Measurements from ENCODE around the gene DCAF4L1.
A peak's percentile ranks its signal among the peaks of the same experiment; 100 is the strongest.

The DCAF4L1 gene

GRCh38 chr4:41976775-41977516 lies 4.6 kb upstream of the DCAF4L1 start:
- DNase-seq, result no peak

GRCh38 chr4:41977709-41978108 lies 3.8 kb upstream of the DCAF4L1 start:
- Histone ChIP-seq H3K36me3 (ENCODE audit: insufficient read depth, low read length) (no peaks in the 10 kb centered on the region), H3K4me3 (ENCODE audit: low read depth in 1 of 2, low read length in 2 of 2) (no peak overlapping the region), H3K27ac (ENCODE audit: low read length) (no peak overlapping the region), H4K20me1 (ENCODE audit: insufficient read depth, low read length) (no peaks in the 10 kb centered on the region), H3K9me3 (ENCODE audit: insufficient read depth, low read length, severe bottlenecking) (no peaks in the 10 kb centered on the region), H3K79me2 (ENCODE audit: insufficient read depth, low read length) (no peaks in the 10 kb centered on the region), H2AFZ (ENCODE audit: low read depth, low read length) (no peak overlapping the region), H3K4me1 (ENCODE audit: insufficient read depth, low read length) (no peaks in the 10 kb centered on the region), H3K27me3 (ENCODE audit: insufficient read depth, low read length, poor library complexity) (no peaks in the 10 kb centered on the region), H3K4me2 (ENCODE audit: insufficient read depth, low read length) (no peak overlapping the region), H3K9ac (ENCODE audit: low read depth, low read length) (no peak overlapping the region)
- peak; percentile 27; the same call in 1 of the 3 replicates for ATAC-seq (ENCODE audit: insufficient read depth, low read depth)
- no peak for DNase-seq
- no peak for TF ChIP-seq EZH2 (IDR thresholded peaks at IDR 0.05; ENCODE audit: borderline replicate concordance, low read depth, low read length, severe bottlenecking)
- TF ChIP-seq CTCF (IDR thresholded peaks at IDR 0.05; ENCODE audit: borderline replicate concordance, extremely low read depth, low read length, poor library complexity, severe bottlenecking), result no peak

More at GRCh38 chr4:41976775-41977516, 4.6 kb upstream of the DCAF4L1 start:
- ATAC-seq (ENCODE audit: insufficient read depth, low read depth), result no peak
- Histone ChIP-seq H3K79me2 (ENCODE audit: insufficient read depth, low read length) (no peaks in the 10 kb centered on the region), H3K36me3 (ENCODE audit: insufficient read depth, low read length) (no peaks in the 10 kb centered on the region), H2AFZ (ENCODE audit: low read depth, low read length) (no peak overlapping the region), H3K9me3 (ENCODE audit: insufficient read depth, low read length, severe bottlenecking) (no peaks in the 10 kb centered on the region), H3K4me2 (ENCODE audit: insufficient read depth, low read length) (no peak overlapping the region), H3K9ac (ENCODE audit: low read depth, low read length) (no peak overlapping the region), H3K27me3 (ENCODE audit: insufficient read depth, low read length, poor library complexity) (no peaks in the 10 kb centered on the region), H3K4me3 (ENCODE audit: low read depth in 1 of 2, low read length in 2 of 2) (no peak overlapping the region), H3K4me1 (ENCODE audit: insufficient read depth, low read length) (no peaks in the 10 kb centered on the region), H3K27ac (ENCODE audit: low read length) (no peak overlapping the region), H4K20me1 (ENCODE audit: insufficient read depth, low read length) (no peaks in the 10 kb centered on the region)
- no peak for TF ChIP-seq CTCF (IDR thresholded peaks at IDR 0.05; ENCODE audit: borderline replicate concordance, extremely low read depth, low read length, poor library complexity, severe bottlenecking)
- no peak for TF ChIP-seq EZH2 (IDR thresholded peaks at IDR 0.05; ENCODE audit: borderline replicate concordance, low read depth, low read length, severe bottlenecking)

GRCh38 chr4:41982716-41983115 lies 1.2 kb downstream of the DCAF4L1 start:
- H3K9ac ChIP-seq (ENCODE audit: low read depth, low read length), result no peak overlapping the region
- H3K27me3 ChIP-seq (ENCODE audit: insufficient read depth, low read length, poor library complexity), result no peaks in the 10 kb centered on the region
- DNase-seq (no peak), ATAC-seq (ENCODE audit: insufficient read depth, low read depth) (no peak)
- H3K4me1 ChIP-seq (ENCODE audit: insufficient read depth, low read length), result no peaks in the 10 kb centered on the region
- no peak overlapping the region for H2AFZ ChIP-seq (ENCODE audit: low read depth, low read length)
- no peak overlapping the region for H3K27ac ChIP-seq (ENCODE audit: low read length)
- no peak overlapping the region for H3K4me2 ChIP-seq (ENCODE audit: insufficient read depth, low read length)
- H3K79me2 ChIP-seq (ENCODE audit: insufficient read depth, low read length), result no peaks in the 10 kb centered on the region
- H3K9me3 ChIP-seq (ENCODE audit: insufficient read depth, low read length, severe bottlenecking), result no peaks in the 10 kb centered on the region
- H4K20me1 ChIP-seq (ENCODE audit: insufficient read depth, low read length), result no peaks in the 10 kb centered on the region
- H3K4me3 ChIP-seq (ENCODE audit: low read depth in 1 of 2, low read length in 2 of 2), result no peak overlapping the region
- TF ChIP-seq CTCF (IDR thresholded peaks at IDR 0.05; ENCODE audit: borderline replicate concordance, extremely low read depth, low read length, poor library complexity, severe bottlenecking) (no peak), EZH2 (IDR thresholded peaks at IDR 0.05; ENCODE audit: borderline replicate concordance, low read depth, low read length, severe bottlenecking) (no peak)
- H3K36me3 ChIP-seq (ENCODE audit: insufficient read depth, low read length), result no peaks in the 10 kb centered on the region

Measured in DND-41 (cell line).